NCI-H748 (cell line): Measurements from ENCODE around the gene PDE11A.
A peak's percentile ranks its signal among the peaks of the same experiment; 100 is the strongest.
"Not testable (repeated sequence)": the region's sequence is repeated elsewhere in the genome, so short reads cannot be mapped to it uniquely, and the experiment has no call there.

Experiments used
- DNase-seq: peaks from one replicate; lab custom pipeline; 2025; ENCODE audit not compliant: unreplicated experiment; lab: John Stamatoyannopoulos, UW

Gene PDE11A

GRCh38 chr2:177828557-177828956 lies 244.0 kb downstream of the PDE11A start:
- no peak for DNase-seq

GRCh38 chr2:177826897-177827296 lies 245.7 kb downstream of the PDE11A start:
- DNase-seq: no peak

DNA sequence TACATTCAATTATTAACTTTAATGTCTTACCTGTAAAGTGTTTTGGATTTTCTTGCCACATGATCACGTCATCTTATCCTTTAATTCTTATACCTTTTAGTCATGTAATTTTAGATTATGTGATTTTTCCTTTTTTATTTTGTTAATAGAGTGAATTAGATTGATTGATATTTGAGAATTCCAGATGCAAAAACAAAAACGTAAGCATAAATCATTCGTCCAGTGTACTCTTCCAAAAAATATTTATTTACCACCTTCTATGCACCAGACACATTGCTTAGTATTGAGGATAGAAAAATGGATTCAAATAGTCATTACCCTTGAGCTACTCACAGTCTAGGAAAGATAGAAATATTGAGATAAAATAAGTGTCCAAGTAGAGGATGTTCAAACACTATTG lies 249.6 kb downstream of the PDE11A start:
- no peak for DNase-seq

DNA sequence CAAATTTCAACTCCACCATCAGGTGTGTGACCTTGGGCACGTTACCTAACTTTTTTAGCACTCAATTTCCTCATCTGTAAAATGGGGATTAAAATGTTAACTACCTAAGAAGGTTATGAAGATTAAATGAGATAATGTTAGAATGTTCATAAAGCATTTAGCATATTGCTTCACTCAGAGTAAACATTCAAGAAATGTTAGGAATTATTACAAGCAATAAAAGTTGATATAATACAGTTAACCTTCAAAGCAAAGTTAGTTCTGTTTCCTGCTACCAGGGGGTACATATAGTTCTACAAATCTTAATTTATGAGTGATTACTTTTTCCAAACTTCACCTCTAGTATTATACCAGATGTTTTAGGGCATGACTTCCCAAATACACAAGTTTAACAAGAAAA lies 254.2 kb downstream of the PDE11A start:
- DNase-seq: no peak

- no peak for DNase-seq
Measured at GRCh38 chr2:177817300-177817699, 255.3 kb downstream of the PDE11A start.

DNA sequence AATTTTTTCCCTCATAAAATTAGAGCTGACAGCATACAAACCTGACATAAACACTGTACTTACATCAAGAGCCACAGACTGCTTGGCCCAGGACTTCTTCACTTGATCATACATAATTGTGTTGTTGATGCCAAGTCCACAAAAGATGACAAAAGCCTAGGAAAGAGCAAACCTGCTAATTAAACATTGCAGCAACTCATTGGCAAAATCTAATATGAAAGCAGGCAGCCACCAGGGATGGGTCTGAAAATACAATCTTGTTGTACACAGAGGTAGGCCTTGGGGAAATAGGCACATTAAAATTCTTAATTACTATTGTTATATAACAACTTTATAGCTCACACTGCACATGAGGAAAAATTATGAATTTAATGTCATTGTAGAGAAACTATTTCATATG lies 255.8 kb downstream of the PDE11A start:
- DNase-seq: peak; percentile 3

- DNase-seq: no peak
Measured at GRCh38 chr2:177812713-177813396, 259.7 kb downstream of the PDE11A start.

GRCh38 chr2:177810906-177811305 lies 261.7 kb downstream of the PDE11A start:
- no peak for DNase-seq

DNA sequence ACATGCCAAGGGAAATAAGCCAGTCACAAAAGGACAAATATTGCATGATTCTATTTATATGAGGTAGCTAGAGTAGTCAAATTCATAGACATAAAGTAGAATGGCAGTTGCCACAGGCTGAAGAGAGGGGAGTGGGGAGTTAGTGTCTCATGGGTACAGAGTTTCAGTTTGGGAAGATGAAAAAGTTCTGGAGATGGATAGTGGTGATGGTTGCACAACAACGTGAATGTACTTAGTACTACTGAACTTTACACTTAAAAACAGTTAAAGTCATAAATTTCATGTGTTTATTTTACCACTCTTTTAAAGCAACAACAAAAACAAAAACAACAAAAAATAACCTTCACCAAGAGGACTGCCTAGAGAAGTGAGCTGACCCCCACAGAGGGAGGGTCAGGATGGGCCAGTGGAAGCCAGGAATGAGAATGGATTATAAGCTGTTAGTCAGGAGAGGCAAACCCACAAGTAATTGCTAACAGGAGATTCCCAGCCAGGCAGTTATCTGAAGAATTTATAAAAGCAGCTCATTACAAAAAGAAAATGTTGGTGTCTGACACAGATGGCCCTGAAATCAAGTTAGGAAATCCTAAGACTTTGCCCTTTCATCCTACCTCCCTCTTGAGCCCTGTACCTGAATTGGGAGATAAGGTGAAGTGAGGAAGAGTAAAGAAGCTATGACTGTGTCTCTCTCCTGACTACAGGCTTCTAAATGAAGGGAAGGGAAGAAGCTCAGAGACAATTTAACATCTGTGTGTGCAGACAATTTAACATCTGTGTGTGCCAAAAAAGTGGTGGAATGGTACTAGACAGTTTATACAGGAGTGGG lies 263.4 kb downstream of the PDE11A start:
- DNase-seq: no peak

DNA sequence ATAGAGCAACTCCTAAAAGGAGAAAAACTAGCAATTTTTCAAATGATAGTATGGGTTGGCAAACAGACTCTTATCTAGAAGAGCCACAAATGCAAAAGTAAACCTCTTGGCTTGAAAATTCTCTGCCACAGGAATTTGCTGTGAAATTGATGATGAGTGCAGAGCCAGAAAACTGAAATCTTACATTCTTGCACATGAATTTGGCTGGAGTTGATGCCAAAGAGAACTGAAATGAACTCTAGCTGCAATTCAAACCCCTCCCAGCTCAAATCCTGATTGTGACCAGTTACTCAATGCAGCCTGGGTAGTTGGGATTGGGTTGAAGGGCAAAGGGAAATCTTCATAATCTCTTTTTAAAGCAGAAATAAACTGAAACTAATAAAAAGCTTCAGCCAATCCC lies 266.6 kb downstream of the PDE11A start:
- no peak for DNase-seq

- peak; percentile 37 for DNase-seq
Measured at GRCh38 chr2:177799531-177799930, 273.0 kb downstream of the PDE11A start.

- DNase-seq: no peak
Measured at GRCh38 chr2:177797808-177798207, 274.8 kb downstream of the PDE11A start.

DNA sequence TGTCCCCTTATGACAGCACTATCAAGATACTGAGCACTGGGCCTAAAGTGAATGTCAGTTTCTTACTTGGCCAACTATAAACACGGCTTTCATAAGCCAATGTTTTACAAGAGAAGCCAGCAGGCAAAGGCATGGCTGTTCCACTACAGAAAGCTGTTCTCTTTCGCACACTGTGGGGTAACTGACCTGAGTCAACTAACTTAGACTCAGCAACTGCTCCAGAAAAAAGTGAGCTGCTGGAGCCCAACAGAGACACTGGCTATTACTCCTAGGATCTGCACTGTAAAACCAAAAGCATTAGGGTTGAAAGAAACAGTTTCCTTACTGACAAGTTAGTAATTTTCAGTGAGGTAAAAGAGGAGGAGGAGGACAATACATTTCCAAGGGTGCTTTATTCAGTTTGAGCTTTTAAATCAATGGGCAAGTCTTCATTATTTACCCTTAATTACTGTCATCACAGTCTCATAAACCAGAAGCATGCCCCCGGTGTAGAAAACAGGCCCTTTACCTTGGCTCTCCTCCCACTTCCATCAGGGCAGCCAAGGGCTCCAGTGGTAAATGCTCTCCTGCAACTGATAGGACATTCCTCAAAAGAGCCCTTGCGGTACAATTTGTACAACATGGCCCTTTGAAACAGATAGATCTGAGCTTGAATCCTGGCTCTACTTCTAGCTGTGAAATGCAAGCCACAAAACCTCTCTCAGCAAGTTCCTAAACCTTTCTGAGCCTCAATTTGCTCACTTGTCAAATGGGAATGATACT lies 275.7 kb downstream of the PDE11A start:
- DNase-seq: no peak

DNA sequence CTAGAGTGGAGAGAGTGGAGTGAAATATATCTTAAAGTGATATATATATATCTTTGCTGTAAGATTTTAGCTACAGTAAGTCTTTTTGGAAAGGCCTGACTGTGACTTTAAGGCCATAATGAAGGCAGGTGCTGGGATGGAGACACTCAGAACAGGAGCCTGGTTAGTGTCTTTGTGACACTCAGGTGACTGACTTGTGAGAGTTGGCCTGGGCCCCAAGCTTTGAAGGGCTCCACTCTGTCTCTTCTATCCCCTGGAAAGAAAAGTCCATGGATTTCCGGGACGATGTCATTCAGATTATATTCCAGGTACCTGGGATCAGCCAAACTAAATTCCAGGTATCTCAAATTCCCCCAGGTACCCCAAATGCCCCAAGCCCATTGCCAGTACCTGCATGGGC lies 276.6 kb downstream of the PDE11A start:
- no peak for DNase-seq

- not testable (repeated sequence) for DNase-seq
Measured at GRCh38 chr2:177785143-177785542, 287.4 kb downstream of the PDE11A start.

DNA sequence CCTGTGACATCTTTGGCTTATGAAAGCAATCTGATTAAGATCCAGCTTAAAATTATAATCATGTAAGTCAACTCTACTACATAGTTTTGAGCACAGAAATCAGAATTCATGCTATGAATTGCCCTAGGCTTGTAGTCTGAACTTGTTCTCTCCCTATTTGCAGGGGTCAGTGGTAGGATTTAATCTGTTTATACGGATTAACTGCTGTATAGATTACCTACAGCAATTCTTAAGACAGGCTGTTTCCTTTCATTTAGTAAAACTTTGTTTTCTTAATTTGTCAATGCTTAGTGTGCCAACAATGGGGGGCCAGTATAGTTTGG lies 287.9 kb downstream of the PDE11A start:
- no peak for DNase-seq

DNA sequence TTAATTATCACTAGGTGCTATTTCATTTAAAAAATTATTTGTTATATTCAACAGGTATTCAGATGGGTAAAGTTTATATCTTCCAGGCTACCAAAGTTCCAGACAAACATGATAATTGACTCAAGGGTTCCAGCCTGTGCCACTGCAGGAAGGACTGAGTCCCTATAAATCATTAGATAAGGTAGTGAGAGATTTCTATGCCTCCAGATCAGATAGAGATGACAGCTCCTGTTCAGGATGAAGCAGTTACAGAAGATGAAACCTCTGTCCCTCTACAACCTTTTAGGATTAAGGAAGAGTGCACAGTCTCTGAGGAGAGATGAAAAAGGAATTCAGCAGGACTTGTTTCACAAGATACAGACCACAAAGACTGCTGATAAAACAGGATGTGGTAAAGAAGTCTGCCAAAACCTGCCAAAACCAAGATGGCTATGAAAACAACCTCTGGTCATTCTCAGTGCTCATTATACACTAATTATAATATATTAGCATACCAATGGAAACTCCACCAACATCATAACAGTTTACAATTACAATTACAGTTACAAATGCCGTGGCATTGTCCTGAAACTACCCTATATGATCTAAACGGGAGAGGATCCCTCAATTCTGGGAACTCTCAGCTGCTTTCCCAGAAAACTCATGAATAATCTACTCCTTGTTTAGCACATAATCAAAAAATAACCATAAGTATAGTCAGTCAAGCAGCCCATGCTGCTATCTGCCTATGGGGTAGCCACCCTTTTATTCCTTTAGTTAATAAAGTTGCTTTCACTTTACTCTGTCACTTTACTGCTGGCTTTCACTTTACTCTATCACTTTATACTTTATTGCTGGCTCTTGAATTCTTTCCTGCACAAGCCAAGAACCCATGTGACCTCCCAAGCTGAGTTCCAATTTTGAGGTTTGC lies 288.5 kb downstream of the PDE11A start:
- DNase-seq: no peak

- DNase-seq: no peak
Measured at GRCh38 chr2:177783091-177783490, 289.5 kb downstream of the PDE11A start.

DNA sequence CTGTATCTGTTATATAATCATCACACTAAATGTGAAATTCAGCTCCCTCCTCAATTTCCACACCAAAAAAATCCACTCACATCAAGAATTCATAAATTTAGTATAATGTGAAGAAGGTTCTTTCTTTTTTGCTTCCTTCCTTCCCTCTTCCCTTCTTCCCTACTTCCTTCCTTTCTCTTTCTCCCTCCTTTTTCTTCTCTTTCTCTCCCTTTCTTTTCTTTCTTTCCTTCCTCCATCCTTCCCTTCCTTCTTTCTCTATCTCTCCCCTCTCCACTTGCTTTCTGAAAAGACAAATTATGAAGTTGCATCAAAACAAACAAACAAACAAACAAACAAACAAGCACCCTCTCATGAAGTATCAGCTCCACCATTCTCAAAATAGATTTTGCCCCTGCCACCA lies 290.0 kb downstream of the PDE11A start:
- DNase-seq: no peak

DNA sequence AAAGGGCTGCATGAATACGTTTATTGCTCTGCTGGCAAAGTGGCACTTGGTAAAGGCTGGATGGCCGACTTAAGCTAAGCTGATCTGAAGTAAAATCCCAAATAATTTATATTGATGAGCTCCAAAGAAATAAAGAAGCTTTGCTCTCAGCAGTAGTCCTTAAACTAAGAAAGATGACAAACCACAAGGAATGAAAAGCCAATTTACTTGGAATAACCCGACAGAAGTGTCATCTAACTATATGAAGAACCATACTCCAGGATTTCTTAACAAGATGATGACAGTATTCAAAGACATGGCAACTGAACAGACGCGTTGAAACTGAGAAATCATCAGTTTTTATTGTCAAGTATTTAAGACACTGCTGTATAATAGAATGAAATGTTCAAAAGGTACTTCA lies 294.1 kb downstream of the PDE11A start:
- DNase-seq: peak; percentile 4

DNA sequence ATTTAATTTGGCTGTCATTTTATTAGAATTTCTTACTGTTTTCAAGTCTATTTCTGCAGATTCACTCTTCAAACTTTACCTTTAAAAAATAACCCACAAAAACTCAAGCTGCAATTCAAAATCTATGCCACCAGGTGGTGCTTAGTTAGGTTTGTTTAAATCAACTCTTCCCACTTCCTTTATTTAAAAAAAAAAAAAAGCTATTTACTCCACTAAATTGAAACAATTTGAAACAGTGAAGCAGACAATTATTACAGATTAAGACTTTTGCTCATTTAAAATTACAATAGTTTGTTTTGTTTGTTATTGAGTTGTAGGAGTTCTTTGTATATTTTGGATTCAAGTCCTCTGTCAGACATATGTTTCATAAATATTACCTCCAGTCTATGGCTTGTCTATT lies 300.0 kb downstream of the PDE11A start:
- DNase-seq: peak; percentile 18
